Measurements from ENCODE around the gene POMGNT1. TPM values are rescaled to one million over a fixed set of nuclear protein-coding genes. Genes with fewer than 3 reads are reported as not detected.

The POMGNT1 gene
- total RNA-seq, 1 experiment from 2014 or later: 34.9 TPM

DNA sequence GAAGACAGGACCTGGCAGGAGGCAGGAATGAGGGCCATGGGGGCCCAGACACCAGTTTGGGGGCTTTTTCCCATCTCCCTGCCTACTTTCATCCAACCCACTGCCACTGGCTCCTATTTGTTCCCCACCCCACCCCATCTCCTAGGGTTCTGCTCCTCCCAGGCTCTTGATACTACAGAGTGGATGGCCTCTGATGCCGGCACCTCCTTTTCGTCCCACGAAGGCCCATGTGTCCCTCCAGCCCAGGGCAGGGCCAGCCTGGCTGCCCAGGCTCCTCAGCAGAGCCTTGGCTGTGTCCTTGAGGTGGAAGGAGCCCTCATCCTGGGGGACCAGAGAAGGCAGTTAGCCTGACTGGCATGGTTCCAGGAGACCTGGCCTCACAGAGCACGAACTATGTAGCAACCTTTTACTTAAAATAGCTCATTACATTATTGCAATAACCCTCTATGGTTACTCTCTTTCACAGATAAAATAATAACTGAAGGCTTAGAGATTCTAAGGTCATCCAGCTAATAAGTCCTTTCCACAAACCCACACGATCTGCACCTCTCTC lies 3.5 kb downstream of the POMGNT1 start:
- no peaks in the 10 kb centered on the region; the same call in 1 of the 2 replicates for H3K36me3 ChIP-seq (ENCODE audit: control insufficient read depth, insufficient read depth, low read length)
- Mint-ChIP-seq H3K36me3 (ENCODE audit: insufficient read depth, unreplicated experiment) (no peaks in the 10 kb centered on the region), H3K4me1 (ENCODE audit: low read depth, unreplicated experiment) (no peaks in the 10 kb centered on the region), H3K9me3 (ENCODE audit: unreplicated experiment) (no peaks in the 10 kb centered on the region), H3K27me3 (ENCODE audit: insufficient read depth, unreplicated experiment) (no peaks in the 10 kb centered on the region), H3K4me3 (ENCODE audit: unreplicated experiment) (no peak overlapping the region), H3K27ac (ENCODE audit: unreplicated experiment) (no peak overlapping the region)
- no peak overlapping the region for H3K4me3 ChIP-seq (ENCODE audit: low read depth, low read length)
- DNase-seq: no peak
- ChIA-PET CTCF (interaction anchor here (1.9 kb wide), 1 partner anchor 29 kb away, joined by 6 read pairs; no protein-coding TSS in a partner anchor), POLR2A (no interaction called here)
- intact Hi-C loops (cut with micrococcal nuclease; ENCODE audit: unreplicated experiment): no loop called here
- H3K9me3 ChIP-seq: no peaks in the 10 kb centered on the region
- no peaks in the 10 kb centered on the region for H3K4me1 ChIP-seq
- H3K27me3 ChIP-seq (replicated peaks; ENCODE audit: control insufficient read depth, insufficient read depth, low read length): no peaks in the 10 kb centered on the region
- TF ChIP-seq, protein P1, sequence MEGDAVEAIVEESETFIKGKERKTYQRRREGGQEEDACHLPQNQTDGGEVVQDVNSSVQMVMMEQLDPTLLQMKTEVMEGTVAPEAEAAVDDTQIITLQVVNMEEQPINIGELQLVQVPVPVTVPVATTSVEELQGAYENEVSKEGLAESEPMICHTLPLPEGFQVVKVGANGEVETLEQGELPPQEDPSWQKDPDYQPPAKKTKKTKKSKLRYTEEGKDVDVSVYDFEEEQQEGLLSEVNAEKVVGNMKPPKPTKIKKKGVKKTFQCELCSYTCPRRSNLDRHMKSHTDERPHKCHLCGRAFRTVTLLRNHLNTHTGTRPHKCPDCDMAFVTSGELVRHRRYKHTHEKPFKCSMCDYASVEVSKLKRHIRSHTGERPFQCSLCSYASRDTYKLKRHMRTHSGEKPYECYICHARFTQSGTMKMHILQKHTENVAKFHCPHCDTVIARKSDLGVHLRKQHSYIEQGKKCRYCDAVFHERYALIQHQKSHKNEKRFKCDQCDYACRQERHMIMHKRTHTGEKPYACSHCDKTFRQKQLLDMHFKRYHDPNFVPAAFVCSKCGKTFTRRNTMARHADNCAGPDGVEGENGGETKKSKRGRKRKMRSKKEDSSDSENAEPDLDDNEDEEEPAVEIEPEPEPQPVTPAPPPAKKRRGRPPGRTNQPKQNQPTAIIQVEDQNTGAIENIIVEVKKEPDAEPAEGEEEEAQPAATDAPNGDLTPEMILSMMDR (IDR thresholded peaks at IDR 0.05; ENCODE audit: insufficient read depth in 1 of 2, low read depth in 1 of 2, low read length in 1 of 2, severe bottlenecking in 1 of 2, unreplicated experiment in 1 of 2): no peak
- BruUV-seq (replicated peaks): no TSS peak

DNA sequence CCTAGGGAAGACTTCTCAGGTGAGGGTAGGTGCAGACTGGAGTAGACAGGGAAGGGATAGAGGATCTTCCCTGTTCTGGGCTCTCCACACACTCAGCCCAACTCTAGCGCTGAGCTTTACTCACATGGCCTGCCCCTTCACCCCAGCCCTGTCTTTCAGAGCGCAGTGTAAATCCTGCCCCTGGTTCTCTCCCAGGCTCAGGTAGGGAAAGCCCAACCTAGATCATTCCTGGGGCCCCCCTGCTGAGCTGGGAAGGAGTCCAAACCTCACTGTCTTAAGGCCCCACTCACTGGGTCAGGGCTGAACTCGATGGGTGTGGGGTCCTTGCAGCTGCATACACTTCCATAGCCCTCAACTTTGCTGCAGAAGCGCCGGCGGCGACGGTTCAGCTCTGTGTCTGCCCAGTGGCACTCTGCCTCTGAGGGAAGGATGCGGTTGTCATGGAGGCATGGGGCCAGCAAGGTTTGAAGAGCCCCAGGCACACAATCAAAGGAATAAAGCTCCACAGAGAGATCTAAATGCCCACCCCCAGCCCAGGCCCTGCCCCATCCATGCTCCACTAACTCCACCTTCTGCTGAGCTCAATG lies 4.2 kb downstream of the POMGNT1 start:
- intact Hi-C loops (cut with micrococcal nuclease; ENCODE audit: unreplicated experiment): no loop called here
- H3K36me3 ChIP-seq (ENCODE audit: control insufficient read depth, insufficient read depth, low read length): no peaks in the 10 kb centered on the region; the same call in 1 of the 2 replicates
- POLR2A ChIA-PET: no interaction called here

DNA sequence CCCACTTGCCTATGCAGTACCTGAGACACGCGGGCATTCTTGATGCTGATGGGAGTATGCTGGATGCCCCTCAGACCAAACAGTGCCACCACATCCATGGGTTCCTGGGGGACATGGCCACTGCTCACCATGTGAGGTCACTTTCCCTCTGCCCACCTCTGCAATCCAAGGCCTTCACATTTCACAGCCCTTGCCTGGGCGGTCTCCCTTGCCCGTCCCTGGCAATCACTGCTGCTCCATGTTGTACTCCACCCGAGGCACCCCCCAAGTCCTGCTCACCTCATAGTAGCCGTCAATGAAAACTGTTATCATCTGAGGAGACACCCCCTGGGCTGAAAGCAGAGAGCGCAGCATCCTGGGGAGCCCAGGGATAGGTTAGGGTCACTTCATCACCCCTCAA lies 4.9 kb downstream of the POMGNT1 start:
- Mint-ChIP-seq H3K9me3 (ENCODE audit: unreplicated experiment) (no peaks in the 10 kb centered on the region), H3K27me3 (ENCODE audit: insufficient read depth, unreplicated experiment) (no peaks in the 10 kb centered on the region), H3K4me3 (ENCODE audit: unreplicated experiment) (no peak overlapping the region), H3K4me1 (ENCODE audit: low read depth, unreplicated experiment) (no peaks in the 10 kb centered on the region), H3K36me3 (ENCODE audit: insufficient read depth, unreplicated experiment) (peaks cover 9% of the 10 kb centered on the region), H3K27ac (ENCODE audit: unreplicated experiment) (no peak overlapping the region)
- no peak overlapping the region for H3K4me3 ChIP-seq (ENCODE audit: low read depth, low read length)
- no peaks in the 10 kb centered on the region for H3K4me1 ChIP-seq
- CTCF ChIA-PET: interaction anchor here (1.9 kb wide), 1 partner anchor 30 kb away, joined by 6 read pairs; no protein-coding TSS in a partner anchor
- H3K9me3 ChIP-seq: no peaks in the 10 kb centered on the region
- no peak for DNase-seq
- TF ChIP-seq, protein P1 (IDR thresholded peaks at IDR 0.05; ENCODE audit: insufficient read depth in 1 of 2, low read depth in 1 of 2, low read length in 1 of 2, severe bottlenecking in 1 of 2, unreplicated experiment in 1 of 2): no peak
- intact Hi-C loops (cut with micrococcal nuclease; ENCODE audit: unreplicated experiment): no loop called here
- BruUV-seq (replicated peaks): no TSS peak
- POLR2A ChIA-PET: no interaction called here
- H3K36me3 ChIP-seq (ENCODE audit: control insufficient read depth, insufficient read depth, low read length): no peaks in the 10 kb centered on the region; the same call in 1 of the 2 replicates
- no peaks in the 10 kb centered on the region for H3K27me3 ChIP-seq (replicated peaks; ENCODE audit: control insufficient read depth, insufficient read depth, low read length)

More for the DNA sequence above, 4.2 kb downstream of the POMGNT1 start:
- no peaks in the 10 kb centered on the region for H3K27me3 ChIP-seq (replicated peaks; ENCODE audit: control insufficient read depth, insufficient read depth, low read length)
- H3K4me1 ChIP-seq: no peaks in the 10 kb centered on the region
- CTCF ChIA-PET: interaction anchor here (1.9 kb wide), 1 partner anchor 30 kb away, joined by 6 read pairs; no protein-coding TSS in a partner anchor
- no peak for DNase-seq
- no peaks in the 10 kb centered on the region for H3K9me3 Mint-ChIP-seq (ENCODE audit: unreplicated experiment)
- TF ChIP-seq, protein P1 (IDR thresholded peaks at IDR 0.05; ENCODE audit: insufficient read depth in 1 of 2, low read depth in 1 of 2, low read length in 1 of 2, severe bottlenecking in 1 of 2, unreplicated experiment in 1 of 2): no peak
- no TSS peak for BruUV-seq (replicated peaks)
- no peak overlapping the region for H3K4me3 Mint-ChIP-seq (ENCODE audit: unreplicated experiment)
- no peaks in the 10 kb centered on the region for H3K4me1 Mint-ChIP-seq (ENCODE audit: low read depth, unreplicated experiment)
- H3K4me3 ChIP-seq (ENCODE audit: low read depth, low read length): no peak overlapping the region
- H3K27ac Mint-ChIP-seq (ENCODE audit: unreplicated experiment): no peak overlapping the region
- H3K9me3 ChIP-seq: no peaks in the 10 kb centered on the region
- H3K27me3 Mint-ChIP-seq (ENCODE audit: insufficient read depth, unreplicated experiment): no peaks in the 10 kb centered on the region
- H3K36me3 Mint-ChIP-seq (ENCODE audit: insufficient read depth, unreplicated experiment): peaks cover 5% of the 10 kb centered on the region

Measured in Caco-2 (cell line).